HG03378 (cell line): ENCODE measurements around the gene PACS2.
"Not testable (repeated sequence)": the region's sequence is repeated elsewhere in the genome, so short reads cannot be mapped to it uniquely, and the experiment has no call there.

Source experiments
- ATAC-seq: cut with Tn5 transposase; IDR thresholded peaks from one replicate; pipeline ENCODE4 v1.9.1; 2021; ENCODE audit warnings: mild to moderate bottlenecking, moderate library complexity; ENCODE audit not compliant: unreplicated experiment

The PACS2 gene

GRCh38 chr14:105287249-105288102 lies 27.1 kb upstream of the PACS2 start:
- ATAC-seq: no peak

- ATAC-seq: not testable (repeated sequence)
Observed at GRCh38 chr14:105288936-105289335, 25.6 kb upstream of the PACS2 start.

- ATAC-seq: no peak
Observed at GRCh38 chr14:105290621-105291346, 23.8 kb upstream of the PACS2 start.

GRCh38 chr14:105292826-105293711 lies 21.5 kb upstream of the PACS2 start:
- no peak for ATAC-seq

GRCh38 chr14:105294142-105294597 lies 20.4 kb upstream of the PACS2 start:
- ATAC-seq: no peak

GRCh38 chr14:105297311-105297710 lies 17.2 kb upstream of the PACS2 start:
- not testable (repeated sequence) for ATAC-seq

GRCh38 chr14:105299654-105300541 lies 14.7 kb upstream of the PACS2 start:
- ATAC-seq: peak; percentile 12

GRCh38 chr14:105300542-105301102 lies 13.9 kb upstream of the PACS2 start, which contains the start of gene BRF1:
TSS of gene BRF1 (minus strand) at chr14:105301001. CDS start at chr14:105300629, 372 bp downstream.
- peak; percentile 65 for ATAC-seq

- peak; percentile 38 for ATAC-seq
Observed at GRCh38 chr14:105301103-105301914, 13.2 kb upstream of the PACS2 start.

GRCh38 chr14:105301915-105302249 lies 12.7 kb upstream of the PACS2 start:
- not testable (repeated sequence) for ATAC-seq

GRCh38 chr14:105303949-105304348 lies 10.6 kb upstream of the PACS2 start:
- ATAC-seq: no peak

GRCh38 chr14:105304565-105304964 lies 10.0 kb upstream of the PACS2 start:
- ATAC-seq: no peak

GRCh38 chr14:105305345-105305744 lies 9.2 kb upstream of the PACS2 start:
- ATAC-seq: no peak

- no peak for ATAC-seq
Observed at GRCh38 chr14:105305791-105306190, 8.8 kb upstream of the PACS2 start.

- ATAC-seq: no peak
Observed at GRCh38 chr14:105307052-105307727, 7.4 kb upstream of the PACS2 start.

GRCh38 chr14:105309371-105309770 lies 5.2 kb upstream of the PACS2 start:
- ATAC-seq: no peak

GRCh38 chr14:105311838-105312237 lies 2.7 kb upstream of the PACS2 start:
- ATAC-seq: no peak

- ATAC-seq: no peak
Observed at GRCh38 chr14:105312973-105313372, 1.6 kb upstream of the PACS2 start.
